Measurements from ENCODE around the gene MYO1D.

The MYO1D gene

GRCh38 chr17:32660496-32660985, 216.4 kb downstream of the MYO1D start:
- H3K4me3 ChIP-seq (ENCODE audit: low read depth, low read length): no peak overlapping the region
- no peak for DNase-seq
- in situ Hi-C loops (cut with HindIII; ENCODE audit: low pct_ligation_motif_present, low sequenced_read_pairs): no loop called here
- no peak overlapping the region for H3K27ac ChIP-seq
- no peak for TF ChIP-seq CTCF (IDR thresholded peaks at IDR 0.05; ENCODE audit: low read depth, low read length, missing control alignments)
- no peaks in the 10 kb centered on the region for H3K36me3 ChIP-seq (replicated peaks)
- H3K27me3 ChIP-seq (replicated peaks): no peaks in the 10 kb centered on the region

- H3K4me3 ChIP-seq (ENCODE audit: low read depth, low read length): no peak overlapping the region
- TF ChIP-seq CTCF (IDR thresholded peaks at IDR 0.05; ENCODE audit: low read depth, low read length, missing control alignments): peak; percentile 97
- H3K36me3 ChIP-seq (replicated peaks): no peaks in the 10 kb centered on the region
- peak; percentile 77 for DNase-seq
- no peak overlapping the region for H3K27ac ChIP-seq
- in situ Hi-C loops (cut with HindIII; ENCODE audit: low pct_ligation_motif_present, low sequenced_read_pairs): no loop called here
- H3K27me3 ChIP-seq (replicated peaks): no peaks in the 10 kb centered on the region
These were observed 217.5 kb downstream of the MYO1D start for GRCh38 chr17:32659419-32659842.

GRCh38 chr17:32658470-32659418, 218.2 kb downstream of the MYO1D start:
- in situ Hi-C loops (cut with HindIII; ENCODE audit: low pct_ligation_motif_present, low sequenced_read_pairs): no loop called here
- DNase-seq: no peak
- TF ChIP-seq CTCF (IDR thresholded peaks at IDR 0.05; ENCODE audit: low read depth, low read length, missing control alignments): no peak

GRCh38 chr17:32656886-32657285, 220.0 kb downstream of the MYO1D start:
- no peak for DNase-seq
- TF ChIP-seq CTCF (IDR thresholded peaks at IDR 0.05; ENCODE audit: low read depth, low read length, missing control alignments): no peak
- peaks cover 2% of the 10 kb centered on the region for H3K36me3 ChIP-seq (replicated peaks)
- no peak overlapping the region for H3K4me3 ChIP-seq (ENCODE audit: low read depth, low read length)
- no peaks in the 10 kb centered on the region for H3K27me3 ChIP-seq (replicated peaks)
- H3K27ac ChIP-seq: no peak overlapping the region
- in situ Hi-C loops (cut with HindIII; ENCODE audit: low pct_ligation_motif_present, low sequenced_read_pairs): no loop called here

More at GRCh38 chr17:32658470-32659418, 218.2 kb downstream of the MYO1D start:
- Histone ChIP-seq H3K36me3 (replicated peaks) (no peaks in the 10 kb centered on the region), H3K4me3 (ENCODE audit: low read depth, low read length) (no peak overlapping the region), H3K27ac (no peak overlapping the region), H3K27me3 (replicated peaks) (no peaks in the 10 kb centered on the region)

GRCh38 chr17:32654324-32654723, 222.6 kb downstream of the MYO1D start:
- Histone ChIP-seq H3K36me3 (replicated peaks) (peaks cover 2% of the 10 kb centered on the region), H3K27me3 (replicated peaks) (no peaks in the 10 kb centered on the region), H3K27ac (no peak overlapping the region), H3K4me3 (ENCODE audit: low read depth, low read length) (no peak overlapping the region)
- DNase-seq: no peak
- TF ChIP-seq CTCF (IDR thresholded peaks at IDR 0.05; ENCODE audit: low read depth, low read length, missing control alignments): no peak
- in situ Hi-C loops (cut with HindIII; ENCODE audit: low pct_ligation_motif_present, low sequenced_read_pairs): no loop called here

Measured in brain microvascular endothelial cell (primary cell).